Adrenal gland (tissue), 5 donors: ENCODE results near the gene MYO5B.

Source experiments
- POLR2A ChIP-seq, 2 donors: fragments of 450-650 bp; IDR thresholded peaks; one replicate each; pipeline ENCODE4 v1.6.1; 2017; ENCODE audit warnings: antibody characterized with exemption in 2 of 2, mild to moderate bottlenecking in 2 of 2, moderate library complexity in 1 of 2
- TF ChIP-seq, protein P1 (sequence below), 6 experiments: fragments of 450-650 bp in 4 of 6; fragments of 200-600 bp in 2 of 6; sonication (generic) in 1 of 6; IDR thresholded peaks; 1 replicate in 5 of 6; 2 replicates in 1 of 6; pipeline versions ENCODE4 v1.5.1 to v1.8.0; 2016 to 2021; ENCODE audit warnings: antibody characterized with exemption in 6 of 6, mild to moderate bottlenecking in 2 of 6, moderate library complexity in 1 of 6
- donor health status: DM: no; HTN: no; CAD: no.

DNA sequence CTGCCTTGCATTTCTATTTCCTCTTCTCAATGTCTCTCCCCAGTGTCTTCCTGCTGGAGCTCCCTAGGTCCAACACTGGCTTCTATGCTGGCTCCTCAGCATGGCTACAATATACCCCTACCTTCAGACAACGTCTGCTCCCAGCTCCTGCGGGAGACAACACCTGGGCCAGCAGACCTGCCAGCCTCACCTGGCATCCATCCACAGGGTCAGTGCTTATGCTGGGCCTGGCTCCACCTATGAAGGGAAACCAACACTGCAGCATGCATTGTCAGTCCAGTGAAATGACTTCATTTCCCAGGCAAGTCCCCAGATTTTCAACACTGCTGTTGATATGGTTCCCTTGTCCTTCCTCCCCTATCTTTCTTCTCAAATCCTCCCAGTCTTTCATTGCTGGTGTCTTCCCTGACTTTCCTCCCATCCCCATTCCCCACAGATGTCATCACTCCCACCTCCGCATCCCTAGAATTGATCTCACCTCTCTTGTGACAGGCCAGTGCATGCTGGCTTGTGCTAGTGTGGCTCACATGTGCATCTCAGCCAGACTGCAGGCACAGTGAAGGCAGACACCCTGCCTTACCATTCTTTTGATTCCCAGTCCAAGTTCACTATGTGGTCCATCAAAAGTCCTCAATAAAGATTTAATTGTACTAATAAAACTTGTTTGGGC lies 98.0 kb downstream of the MYO5B start:
- TF ChIP-seq, protein P1, sequence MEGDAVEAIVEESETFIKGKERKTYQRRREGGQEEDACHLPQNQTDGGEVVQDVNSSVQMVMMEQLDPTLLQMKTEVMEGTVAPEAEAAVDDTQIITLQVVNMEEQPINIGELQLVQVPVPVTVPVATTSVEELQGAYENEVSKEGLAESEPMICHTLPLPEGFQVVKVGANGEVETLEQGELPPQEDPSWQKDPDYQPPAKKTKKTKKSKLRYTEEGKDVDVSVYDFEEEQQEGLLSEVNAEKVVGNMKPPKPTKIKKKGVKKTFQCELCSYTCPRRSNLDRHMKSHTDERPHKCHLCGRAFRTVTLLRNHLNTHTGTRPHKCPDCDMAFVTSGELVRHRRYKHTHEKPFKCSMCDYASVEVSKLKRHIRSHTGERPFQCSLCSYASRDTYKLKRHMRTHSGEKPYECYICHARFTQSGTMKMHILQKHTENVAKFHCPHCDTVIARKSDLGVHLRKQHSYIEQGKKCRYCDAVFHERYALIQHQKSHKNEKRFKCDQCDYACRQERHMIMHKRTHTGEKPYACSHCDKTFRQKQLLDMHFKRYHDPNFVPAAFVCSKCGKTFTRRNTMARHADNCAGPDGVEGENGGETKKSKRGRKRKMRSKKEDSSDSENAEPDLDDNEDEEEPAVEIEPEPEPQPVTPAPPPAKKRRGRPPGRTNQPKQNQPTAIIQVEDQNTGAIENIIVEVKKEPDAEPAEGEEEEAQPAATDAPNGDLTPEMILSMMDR (IDR thresholded peaks at IDR 0.05): no peak
- no peak for TF ChIP-seq POLR2A (IDR thresholded peaks at IDR 0.05)
